GM13976 (cell line): ENCODE data around the gene VPS37B.

Experiments used
- DNase-seq: peaks from one replicate; pipeline ENCODE4 v3.0.0; 2012; ENCODE audit warnings: low spot score
- CTCF ChIP-seq: IDR thresholded peaks from 2 replicates; pipeline ENCODE4 v1.5.1; 2012; ENCODE audit warnings: borderline replicate concordance, mild to moderate bottlenecking; ENCODE audit not compliant: insufficient read depth; ENCODE audit errors: extremely low read depth, missing control alignments, control extremely low read depth
- in situ Hi-C: fragments of 300-500 bp; cut with MboI; formaldehyde crosslinking; loops from one replicate; pipeline ENCODE4 v1.12.0; 2022; ENCODE audit warnings: low sequenced_read_pairs, mixed read lengths, inconsistent platforms; ENCODE audit not compliant: unreplicated experiment

VPS37B gene

DNA sequence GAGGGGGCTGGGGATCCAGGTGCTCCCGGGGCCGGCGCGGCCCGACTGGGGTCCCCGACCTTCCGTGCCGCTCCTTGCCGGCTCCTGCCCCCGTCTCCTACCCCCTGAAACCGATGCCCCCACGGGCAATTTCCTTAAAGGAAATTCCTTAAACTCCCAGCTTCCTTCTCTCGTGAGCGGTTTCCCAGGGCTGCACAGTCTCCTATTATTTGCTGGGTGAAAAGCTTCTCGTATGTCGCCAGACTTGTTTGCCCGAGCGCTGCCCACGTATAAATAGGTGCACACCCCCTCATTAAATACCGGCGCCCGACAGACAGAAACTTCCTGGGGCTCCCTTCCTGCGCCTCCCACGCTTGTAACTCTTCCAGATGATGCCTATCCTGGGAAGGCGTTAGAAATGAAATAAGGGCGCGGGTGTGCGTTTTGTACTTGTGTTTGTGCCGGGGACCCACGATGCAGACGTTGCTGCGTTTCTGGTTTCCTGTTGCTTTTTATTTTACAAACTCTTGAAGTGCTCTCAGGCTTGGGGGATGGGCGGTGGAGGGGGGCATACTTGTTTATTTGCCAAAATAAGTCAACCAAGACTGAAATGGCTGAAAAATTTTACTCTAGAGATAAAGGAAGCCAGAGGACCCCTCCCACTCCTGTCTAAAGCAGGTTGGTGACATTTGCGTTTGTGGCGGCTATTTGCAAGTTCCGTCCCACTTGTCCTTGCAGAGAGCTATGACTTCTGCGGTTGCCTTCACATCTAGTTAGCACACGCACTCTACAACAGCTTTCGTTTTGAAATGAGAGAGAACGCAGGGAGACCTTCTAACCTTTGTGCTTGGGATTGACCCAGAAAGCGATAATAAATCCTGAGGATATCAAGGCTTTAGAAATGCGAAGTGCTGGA is 59.6 kb downstream of the VPS37B start:
- in situ Hi-C loops: no loop called here
- DNase-seq: peak; percentile 81
- no peak for TF ChIP-seq CTCF

DNA sequence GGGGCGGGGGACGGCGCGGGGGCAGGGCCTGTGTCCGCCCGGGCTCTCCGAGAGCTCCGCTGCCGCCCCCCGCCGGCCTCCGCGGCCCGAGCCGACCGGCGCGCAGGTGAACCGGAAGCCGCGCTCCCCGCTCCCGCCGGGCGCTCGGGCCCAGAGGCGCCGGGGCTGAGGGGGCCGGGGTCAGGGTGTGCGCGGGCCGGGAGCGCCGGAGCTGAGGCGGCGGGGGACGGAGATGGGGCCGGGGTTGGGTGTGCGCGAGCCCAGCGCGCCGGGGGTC is 60.2 kb downstream of the VPS37B start:
- TF ChIP-seq CTCF: peak; percentile 19
- in situ Hi-C loops: no loop called here
- DNase-seq: peak; percentile 82

DNA sequence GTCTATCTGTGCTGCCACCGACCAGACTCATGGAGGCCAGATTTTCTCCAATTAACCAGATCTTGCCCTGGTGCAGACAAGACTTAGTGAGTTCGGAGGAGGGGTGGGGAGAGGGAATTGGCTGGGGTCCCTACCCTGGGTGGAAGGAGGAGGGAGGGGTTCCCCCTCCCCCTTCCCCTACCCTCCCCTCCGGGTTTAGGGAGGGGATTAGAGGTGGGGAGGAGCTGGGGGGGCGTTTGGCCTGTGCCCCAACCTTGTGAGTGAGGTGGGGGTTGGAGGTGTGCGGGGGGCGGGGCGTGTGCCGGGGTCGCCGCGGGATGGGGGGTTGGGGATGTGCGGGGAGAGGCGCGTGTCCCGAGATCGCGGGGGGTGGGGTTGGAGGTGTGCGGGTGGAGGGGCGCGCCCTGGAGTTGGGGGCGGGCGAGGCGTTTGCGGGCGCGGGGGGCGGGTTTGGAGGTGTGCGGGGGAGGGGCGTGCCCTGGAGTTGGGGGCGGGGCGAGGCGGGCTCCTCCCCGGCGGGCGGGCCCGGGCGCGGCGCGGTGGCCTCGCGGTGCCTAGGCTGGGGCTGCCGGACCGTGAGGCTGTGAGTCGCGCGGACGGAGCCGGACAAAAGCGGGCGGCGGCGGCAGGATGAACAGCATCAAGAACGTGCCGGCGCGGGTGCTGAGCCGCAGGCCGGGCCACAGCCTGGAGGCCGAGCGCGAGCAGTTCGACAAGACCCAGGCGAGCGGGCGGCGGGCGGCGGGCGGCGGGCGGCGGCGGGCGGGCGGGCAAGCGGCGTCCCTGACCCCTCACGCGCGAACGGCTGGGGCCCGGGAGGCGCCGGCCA is 60.8 kb downstream of the VPS37B start, which contains the start of gene HIP1R:
TSS of gene HIP1R (plus strand) at position 537 of the 829 bp plus-strand sequence. CDS start at position 631, 94 bp downstream.
- in situ Hi-C loops: no loop called here
- peak; percentile 87 for DNase-seq
- TF ChIP-seq CTCF: no peak

GRCh38 chr12:122834104-122834920 is 61.6 kb downstream of the VPS37B start:
- no peak for TF ChIP-seq CTCF
- in situ Hi-C loops: no loop called here
- no peak for DNase-seq

GRCh38 chr12:122830517-122831214 is 65.3 kb downstream of the VPS37B start:
- in situ Hi-C loops: no loop called here
- no peak for TF ChIP-seq CTCF
- DNase-seq: no peak
